ENCODE measurements around the gene RNASEL. TPM values are rescaled to one million over a fixed set of nuclear protein-coding genes. Genes with fewer than 3 reads are reported as not detected.

RNASEL gene
- total RNA-seq, 4 donors from 2014 or later, result 6.5 to 14.5 (median 10.6) TPM

GRCh38 chr1:182629499-182630096, 40.5 kb upstream of the RNASEL start:
- no peak overlapping the region for H3K4me3 ChIP-seq
- WGBS, 2 donors (ENCODE audit: low coverage in 1 of 2), result 84 to 100% methylated on average over 3 of the region's 3 CpGs
- no peaks in the 10 kb centered on the region for H3K36me3 ChIP-seq
- peaks cover 0 to 31% (median 0%) of the 10 kb centered on the region in 3 donors for H3K4me1 ChIP-seq
- TF ChIP-seq EP300 (IDR thresholded peaks at IDR 0.05) (no peak), POLR2A (IDR thresholded peaks at IDR 0.05) (no peak), POLR2AphosphoS5 (IDR thresholded peaks at IDR 0.05) (no peak)
- TF ChIP-seq, protein P1, sequence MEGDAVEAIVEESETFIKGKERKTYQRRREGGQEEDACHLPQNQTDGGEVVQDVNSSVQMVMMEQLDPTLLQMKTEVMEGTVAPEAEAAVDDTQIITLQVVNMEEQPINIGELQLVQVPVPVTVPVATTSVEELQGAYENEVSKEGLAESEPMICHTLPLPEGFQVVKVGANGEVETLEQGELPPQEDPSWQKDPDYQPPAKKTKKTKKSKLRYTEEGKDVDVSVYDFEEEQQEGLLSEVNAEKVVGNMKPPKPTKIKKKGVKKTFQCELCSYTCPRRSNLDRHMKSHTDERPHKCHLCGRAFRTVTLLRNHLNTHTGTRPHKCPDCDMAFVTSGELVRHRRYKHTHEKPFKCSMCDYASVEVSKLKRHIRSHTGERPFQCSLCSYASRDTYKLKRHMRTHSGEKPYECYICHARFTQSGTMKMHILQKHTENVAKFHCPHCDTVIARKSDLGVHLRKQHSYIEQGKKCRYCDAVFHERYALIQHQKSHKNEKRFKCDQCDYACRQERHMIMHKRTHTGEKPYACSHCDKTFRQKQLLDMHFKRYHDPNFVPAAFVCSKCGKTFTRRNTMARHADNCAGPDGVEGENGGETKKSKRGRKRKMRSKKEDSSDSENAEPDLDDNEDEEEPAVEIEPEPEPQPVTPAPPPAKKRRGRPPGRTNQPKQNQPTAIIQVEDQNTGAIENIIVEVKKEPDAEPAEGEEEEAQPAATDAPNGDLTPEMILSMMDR (IDR thresholded peaks at IDR 0.05), result no peak
- no peak overlapping the region for H3K27ac ChIP-seq
- H3K9me3 ChIP-seq, result no peaks in the 10 kb centered on the region
- H3K27me3 ChIP-seq, result no peaks in the 10 kb centered on the region
- ATAC-seq, result no peak

DNA sequence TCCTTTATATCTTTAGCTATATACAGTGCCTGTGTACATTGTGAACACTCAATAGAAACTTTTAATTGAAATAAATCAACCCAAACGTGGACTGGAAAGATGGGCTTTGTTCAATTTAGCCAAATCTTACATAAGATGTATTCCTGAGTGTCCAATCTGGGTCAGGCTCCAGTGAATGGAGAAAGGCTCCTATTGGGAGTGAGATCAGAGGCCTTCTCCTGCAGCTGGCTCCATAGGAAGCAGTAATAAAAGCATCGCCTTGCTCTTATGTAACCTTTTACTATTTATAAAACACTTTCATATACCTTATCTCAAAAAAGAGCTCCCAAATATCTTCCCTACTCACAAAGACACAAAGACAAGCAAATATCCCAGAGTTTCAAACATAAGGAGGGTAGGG, 40.0 kb upstream of the RNASEL start:
- Histone ChIP-seq H3K27me3 (no peaks in the 10 kb centered on the region), H3K9me3 (no peaks in the 10 kb centered on the region), H3K4me3 (no peak overlapping the region), H3K36me3 (no peaks in the 10 kb centered on the region), H3K4me1 (peaks cover 0 to 35% (median 0%) of the 10 kb centered on the region in 3 donors), H3K27ac (no peak overlapping the region)
- TF ChIP-seq, protein P1 (IDR thresholded peaks at IDR 0.05), result no peak
- TF ChIP-seq POLR2AphosphoS5 (IDR thresholded peaks at IDR 0.05), result no peak
- no peak for TF ChIP-seq POLR2A (IDR thresholded peaks at IDR 0.05)
- TF ChIP-seq EP300 (IDR thresholded peaks at IDR 0.05), result no peak
- no peak for ATAC-seq
- WGBS, 2 donors (ENCODE audit: low coverage in 1 of 2), result 53 to 57% methylated on average over 2 of the region's 2 CpGs

DNA sequence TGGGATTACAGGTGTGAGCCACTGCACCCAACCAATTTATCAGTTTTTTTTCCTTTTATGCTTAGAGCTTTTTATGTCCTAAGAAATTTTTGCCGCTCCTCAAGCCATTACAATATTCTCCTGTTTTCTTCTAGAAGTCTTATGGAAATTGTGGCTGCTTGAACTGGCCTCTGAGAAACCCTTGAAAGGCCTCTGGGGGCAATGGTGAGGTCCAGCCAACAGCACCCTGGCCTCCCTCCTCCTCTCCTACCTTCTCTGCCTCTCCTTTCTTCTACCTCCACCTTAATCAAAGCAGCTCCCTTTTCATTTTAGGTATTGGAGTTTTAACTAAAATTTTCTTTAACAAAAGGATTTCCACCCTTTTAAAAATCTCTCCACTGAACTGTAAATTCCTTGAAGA, 39.6 kb upstream of the RNASEL start:
- TF ChIP-seq POLR2A (IDR thresholded peaks at IDR 0.05) (no peak), POLR2AphosphoS5 (IDR thresholded peaks at IDR 0.05) (no peak), EP300 (IDR thresholded peaks at IDR 0.05) (no peak)
- TF ChIP-seq, protein P1 (IDR thresholded peaks at IDR 0.05), result no peak
- Histone ChIP-seq H3K36me3 (no peaks in the 10 kb centered on the region), H3K27ac (no peak overlapping the region), H3K4me1 (peaks cover 0 to 36% (median 0%) of the 10 kb centered on the region in 3 donors), H3K27me3 (no peaks in the 10 kb centered on the region), H3K4me3 (no peak overlapping the region), H3K9me3 (no peaks in the 10 kb centered on the region)
- 100% methylated on average over 1 of the region's 1 CpG for WGBS, 2 donors (ENCODE audit: low coverage in 1 of 2)
- ATAC-seq, result no peak

DNA sequence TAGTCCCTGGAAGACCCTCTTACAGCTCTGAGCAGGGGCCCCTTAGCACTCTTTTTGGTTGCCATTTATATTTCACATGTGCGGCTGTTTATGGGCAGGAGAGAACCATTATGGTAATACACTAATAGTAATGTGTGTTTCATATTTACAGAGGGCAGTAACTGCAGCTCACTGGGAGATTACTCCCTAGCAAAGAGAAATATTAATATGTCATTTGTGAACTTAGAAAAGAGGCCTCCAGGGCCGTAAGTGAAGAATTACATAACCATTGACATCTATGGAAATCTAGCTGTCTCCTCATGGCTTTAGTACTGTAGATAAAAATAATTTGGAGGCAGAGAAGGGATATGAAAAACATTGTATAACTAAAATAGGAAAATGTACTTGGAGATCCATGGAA, 38.6 kb upstream of the RNASEL start:
- Histone ChIP-seq H3K4me1 (peaks cover 0 to 46% (median 0%) of the 10 kb centered on the region in 3 donors), H3K4me3 (no peak overlapping the region), H3K36me3 (no peaks in the 10 kb centered on the region), H3K27ac (no peak overlapping the region), H3K9me3 (no peaks in the 10 kb centered on the region), H3K27me3 (no peaks in the 10 kb centered on the region)
- WGBS, 2 donors (ENCODE audit: low coverage in 1 of 2), result 23 to 50% methylated on average over 1 to 2 of the region's 2 CpGs
- no peak for TF ChIP-seq POLR2AphosphoS5 (IDR thresholded peaks at IDR 0.05)
- no peak for TF ChIP-seq POLR2A (IDR thresholded peaks at IDR 0.05)
- TF ChIP-seq, protein P1 (IDR thresholded peaks at IDR 0.05), result no peak
- no peak for TF ChIP-seq EP300 (IDR thresholded peaks at IDR 0.05)
- no peak for ATAC-seq

DNA sequence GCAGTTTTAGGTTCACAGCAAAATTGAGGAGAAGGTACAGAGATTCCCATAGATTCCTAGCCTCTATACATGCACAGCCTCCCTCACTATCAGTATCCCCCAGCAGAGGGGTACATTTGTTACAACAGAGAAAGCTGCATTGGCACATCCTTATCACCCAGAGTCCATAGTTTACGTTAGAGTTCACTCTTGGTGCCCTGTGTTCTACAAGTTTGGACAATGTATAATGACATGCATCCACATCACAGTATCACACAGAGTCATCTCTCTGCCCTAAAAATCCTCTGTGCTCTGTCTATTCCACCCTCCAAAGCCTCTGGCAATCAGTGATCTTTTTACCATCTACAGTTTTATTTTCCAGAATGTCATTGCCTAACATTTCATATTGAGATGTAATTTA, 37.5 kb upstream of the RNASEL start:
- Histone ChIP-seq H3K4me3 (no peak overlapping the region), H3K27me3 (no peaks in the 10 kb centered on the region), H3K9me3 (no peaks in the 10 kb centered on the region), H3K27ac (no peak overlapping the region), H3K4me1 (peaks cover 0 to 47% (median 0%) of the 10 kb centered on the region in 3 donors), H3K36me3 (no peaks in the 10 kb centered on the region)
- no peak for ATAC-seq
- WGBS, 2 donors (ENCODE audit: low coverage in 1 of 2), result 64 to 91% methylated on average over 1 of the region's 1 CpG
- TF ChIP-seq, protein P1 (IDR thresholded peaks at IDR 0.05), result no peak
- TF ChIP-seq EP300 (IDR thresholded peaks at IDR 0.05), result no peak
- no peak for TF ChIP-seq POLR2AphosphoS5 (IDR thresholded peaks at IDR 0.05)
- no peak for TF ChIP-seq POLR2A (IDR thresholded peaks at IDR 0.05)

All from gastroesophageal sphincter (tissue), 4 donors.